HG03575 (cell line): ENCODE data around the gene SPECC1.
"Not testable (repeated sequence)": the region's sequence is repeated elsewhere in the genome, so short reads cannot be mapped to it uniquely, and the experiment has no call there.

Experiments
- ATAC-seq: cut with Tn5 transposase; IDR thresholded peaks from one replicate; pipeline ENCODE4 v1.9.1; 2021; ENCODE audit not compliant: unreplicated experiment, insufficient number of reproducible peaks, low FRiP score; ENCODE audit errors: extremely low read depth

The SPECC1 gene

DNA sequence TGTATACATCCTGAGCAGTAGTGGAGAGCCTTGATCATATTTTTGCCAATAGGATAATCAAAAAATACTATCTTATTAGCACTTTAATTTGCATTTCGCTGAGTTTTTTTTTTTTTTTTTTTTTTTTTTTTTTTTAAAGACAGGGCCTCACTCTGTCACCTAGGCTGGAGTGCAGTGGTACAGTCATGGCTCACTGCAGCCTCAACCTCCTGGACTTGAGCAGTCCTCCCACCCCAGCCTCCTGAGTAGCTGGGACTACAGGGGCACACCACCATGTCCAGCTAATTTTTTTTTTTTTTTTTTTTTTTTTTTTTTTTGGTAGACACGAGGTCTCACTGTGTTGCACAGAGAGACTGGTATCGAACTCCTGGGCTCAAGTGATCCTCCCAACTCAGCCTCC, 230.6 kb downstream of the SPECC1 start:
- not testable (repeated sequence) for ATAC-seq

DNA sequence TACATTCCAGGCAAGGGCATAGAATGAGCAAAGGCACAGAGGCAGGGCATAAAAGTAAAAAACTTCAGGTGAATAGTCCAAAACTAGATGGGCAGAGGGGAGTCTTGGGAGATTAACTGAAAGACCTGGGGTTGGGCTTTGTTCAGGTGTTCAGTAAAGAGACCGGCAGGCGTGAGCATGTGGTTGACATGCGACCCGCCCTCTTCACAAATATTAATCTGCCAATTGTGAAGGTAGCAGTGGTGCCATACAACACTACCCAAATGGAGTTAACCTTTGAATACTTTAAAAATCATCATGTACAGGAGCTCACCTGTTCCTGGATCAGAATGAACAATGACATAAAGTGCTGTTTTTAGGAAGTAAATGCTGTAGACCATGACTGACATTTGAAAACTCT, 232.7 kb downstream of the SPECC1 start:
- no peak for ATAC-seq

DNA sequence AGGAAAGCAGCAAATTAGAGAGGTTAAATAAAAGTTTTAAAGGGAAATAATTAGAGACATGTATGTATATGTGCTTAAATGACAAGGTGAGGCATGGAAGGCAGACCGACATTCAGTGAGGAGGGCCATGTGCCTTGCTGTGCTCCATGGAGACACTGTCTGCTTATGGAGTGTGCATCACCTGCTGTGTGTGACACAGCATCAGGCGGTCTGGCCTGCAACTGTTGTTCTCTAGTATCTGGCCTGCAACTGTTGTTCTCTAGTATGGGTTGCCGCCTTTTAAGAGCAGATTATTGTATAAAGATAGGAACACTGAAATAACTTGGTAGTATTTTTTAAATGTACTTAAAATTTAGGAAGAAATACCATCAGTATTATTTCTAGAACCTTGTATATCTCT, 233.1 kb downstream of the SPECC1 start:
- no peak for ATAC-seq

DNA sequence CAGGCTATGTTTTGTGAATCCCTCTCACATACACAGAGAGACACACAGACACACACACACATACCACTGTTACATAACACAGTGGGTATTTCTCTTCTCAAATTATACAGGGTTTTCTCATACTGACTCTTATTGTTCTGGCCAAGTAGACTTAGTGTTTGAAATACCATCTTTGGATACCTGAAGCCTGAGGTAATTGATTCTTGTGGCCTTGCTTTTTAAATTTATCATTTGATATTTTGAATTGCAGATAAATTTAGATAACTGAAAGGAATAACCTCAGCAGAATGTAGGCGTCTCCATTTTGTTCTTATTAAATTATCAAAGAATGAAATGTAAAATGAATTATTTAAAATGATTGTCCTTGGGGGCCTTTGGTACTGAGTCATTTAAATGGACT, 234.4 kb downstream of the SPECC1 start:
- ATAC-seq, result no peak

DNA sequence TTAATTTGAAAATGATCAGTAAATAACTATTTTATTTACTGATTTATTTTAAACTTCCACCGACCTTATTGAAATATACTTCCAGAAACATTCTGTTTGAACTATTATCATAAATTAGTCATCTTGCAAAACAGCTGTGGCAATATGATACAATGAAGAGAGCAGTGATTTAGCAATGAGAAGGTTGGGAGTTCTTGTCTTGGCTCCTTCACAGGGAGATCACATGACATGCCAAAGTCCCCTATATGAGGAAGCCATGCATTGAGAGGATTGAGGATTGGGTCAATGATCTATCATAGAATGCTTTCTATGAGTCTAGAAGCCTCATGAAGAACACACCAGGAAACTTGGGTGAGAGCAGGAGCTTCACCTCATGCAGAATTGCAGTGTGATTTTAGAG, 235.5 kb downstream of the SPECC1 start:
- no peak for ATAC-seq

DNA sequence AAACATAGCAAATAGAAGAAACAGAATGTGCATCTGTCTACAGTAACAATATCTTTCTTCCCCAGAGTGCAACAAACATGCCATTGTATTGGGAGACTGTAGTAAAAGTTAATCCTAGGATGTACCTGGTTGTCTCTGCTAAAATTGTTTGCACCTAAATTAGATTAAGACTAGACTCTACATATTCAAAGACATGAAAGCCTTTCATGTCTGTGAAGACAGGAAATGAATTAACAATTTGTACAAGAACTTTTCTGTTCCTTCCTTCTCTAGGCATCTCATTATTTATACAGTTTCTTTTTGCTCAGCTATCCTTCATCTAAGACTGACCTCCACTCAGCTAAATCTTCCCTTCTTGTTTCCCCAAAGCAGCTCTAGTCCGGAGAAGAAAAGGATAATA, 237.5 kb downstream of the SPECC1 start:
- no peak for ATAC-seq

DNA sequence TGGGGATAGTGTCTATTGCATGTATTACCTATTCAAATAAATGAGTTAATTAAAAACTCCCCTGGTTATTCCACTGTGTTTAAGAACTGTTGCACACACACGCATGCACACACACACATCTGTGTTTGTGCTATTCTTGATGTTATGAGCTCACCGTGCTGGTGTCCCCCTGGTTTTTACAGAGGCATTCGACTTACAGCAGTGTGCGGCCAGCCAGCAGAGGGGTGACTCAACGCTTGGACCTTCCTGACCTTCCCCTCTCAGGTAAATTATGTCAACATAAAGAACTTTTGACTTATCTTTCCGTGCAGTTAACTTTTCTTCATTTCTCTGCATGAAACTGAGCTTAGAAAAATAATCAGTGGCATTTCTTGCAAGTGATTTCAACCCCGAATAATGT, 244.2 kb downstream of the SPECC1 start:
- ATAC-seq, result no peak

DNA sequence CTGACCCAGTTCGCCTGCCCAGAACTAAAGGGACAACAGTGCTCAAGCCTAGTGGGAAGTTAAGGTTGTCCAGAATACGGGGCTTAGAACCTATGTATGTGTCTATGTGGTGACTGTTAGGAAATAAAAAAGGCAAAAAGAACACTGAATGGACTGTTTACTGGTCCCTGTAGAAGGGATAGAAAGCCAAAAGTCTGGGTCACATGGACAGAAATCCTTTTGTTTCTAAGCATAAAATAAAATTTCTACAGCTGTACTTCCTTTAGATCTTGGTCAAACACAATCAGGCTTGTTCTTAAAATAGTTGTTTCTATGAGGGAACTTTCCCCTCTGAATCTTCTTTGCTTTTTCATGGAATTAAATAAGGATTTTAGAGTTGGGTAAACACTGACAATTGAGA, 245.4 kb downstream of the SPECC1 start:
- no peak for ATAC-seq

DNA sequence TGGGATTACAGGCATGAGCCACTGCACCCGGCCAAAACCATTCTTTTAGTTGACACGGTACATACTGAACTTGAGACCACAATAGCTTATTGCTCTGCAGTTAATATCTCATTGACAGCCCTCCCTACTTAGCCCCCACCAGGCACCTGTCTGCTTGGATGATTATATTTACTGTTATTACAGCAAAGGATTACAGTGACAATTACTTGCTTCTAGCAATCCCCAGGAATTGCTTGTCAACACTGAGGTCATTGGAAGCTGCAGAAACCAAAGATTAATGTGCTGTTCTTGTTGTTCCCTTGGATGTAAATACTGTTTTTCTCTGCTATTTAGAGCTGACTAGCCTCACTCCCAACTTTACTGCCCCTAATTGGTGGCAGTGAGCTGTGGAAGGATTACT, 247.0 kb downstream of the SPECC1 start:
- no peak for ATAC-seq

DNA sequence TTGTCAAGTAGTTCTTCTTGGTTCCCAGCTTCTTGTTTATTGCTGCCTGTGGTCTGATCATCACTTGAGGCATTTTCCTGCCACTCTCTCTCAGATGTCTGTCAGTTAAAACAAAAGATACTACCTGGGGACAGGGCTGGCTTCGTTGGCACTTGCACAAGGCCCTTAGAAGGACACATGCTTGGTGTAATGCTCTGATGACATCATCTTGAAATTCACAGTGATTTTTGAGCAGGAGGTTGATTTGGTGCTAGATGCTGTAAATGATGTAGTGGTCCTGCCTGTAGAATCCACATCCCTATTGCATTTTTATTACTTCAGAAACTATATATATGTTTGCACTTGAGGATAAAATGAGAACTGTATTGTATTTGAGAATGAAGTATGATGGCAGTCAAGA, 247.8 kb downstream of the SPECC1 start:
- ATAC-seq, result no peak

DNA sequence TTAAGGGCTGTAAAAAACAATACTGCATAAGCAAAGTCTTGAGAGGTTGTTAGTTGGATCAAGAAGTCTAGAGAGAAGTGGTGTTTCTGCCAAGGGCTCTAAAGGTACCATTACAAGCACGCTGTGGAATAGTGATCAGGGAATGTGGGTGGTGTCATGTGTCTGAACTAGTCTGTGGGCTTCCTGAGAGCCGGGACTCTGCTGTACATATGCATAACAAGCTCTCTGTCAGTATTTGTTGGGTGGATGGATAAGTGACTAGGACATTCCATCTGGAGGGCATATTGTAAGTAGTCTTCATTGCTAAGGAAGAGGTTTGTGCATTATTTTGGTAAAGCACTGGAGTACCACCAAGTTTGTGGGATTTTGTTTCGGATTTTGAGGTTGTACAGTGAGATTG, 248.6 kb downstream of the SPECC1 start:
- no peak for ATAC-seq

DNA sequence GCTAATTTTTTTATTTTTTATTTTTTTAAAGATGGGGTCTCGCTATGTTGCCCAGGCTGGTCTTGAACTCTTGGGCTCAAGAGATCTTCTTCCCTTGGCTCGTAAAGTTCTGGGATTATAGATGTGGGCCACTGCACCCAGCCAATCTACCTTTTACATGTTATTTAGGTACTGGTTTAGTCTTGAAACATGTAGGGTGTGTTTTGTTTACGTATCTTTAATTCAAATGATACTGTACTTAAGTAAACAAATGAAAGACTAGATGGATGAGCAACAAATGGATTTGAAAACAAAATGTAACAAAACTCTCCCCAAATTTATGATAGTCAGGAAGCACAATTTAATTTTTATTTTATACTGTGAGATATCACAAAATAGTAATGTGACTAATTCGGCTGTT, 250.5 kb downstream of the SPECC1 start:
- ATAC-seq, result no peak

DNA sequence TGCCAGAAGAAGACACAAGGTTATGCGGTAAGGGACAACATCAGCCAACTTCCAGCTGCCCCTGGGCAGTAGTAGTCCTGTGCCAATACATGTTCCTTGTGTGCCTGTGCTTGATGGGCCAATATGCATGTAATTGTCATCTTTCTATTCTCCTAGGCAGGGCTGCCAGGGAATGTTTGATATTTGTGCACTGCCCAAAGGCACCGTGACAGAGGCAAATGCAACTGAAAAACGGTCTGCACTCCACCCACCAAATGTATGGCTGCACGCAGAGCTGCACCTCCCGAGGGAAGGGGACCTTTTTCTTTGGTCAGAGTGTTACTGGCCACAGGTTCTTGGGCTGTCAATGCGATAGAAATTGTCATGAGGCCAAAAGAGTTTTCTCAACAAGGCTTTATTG, 251.1 kb downstream of the SPECC1 start:
- ATAC-seq, result no peak

DNA sequence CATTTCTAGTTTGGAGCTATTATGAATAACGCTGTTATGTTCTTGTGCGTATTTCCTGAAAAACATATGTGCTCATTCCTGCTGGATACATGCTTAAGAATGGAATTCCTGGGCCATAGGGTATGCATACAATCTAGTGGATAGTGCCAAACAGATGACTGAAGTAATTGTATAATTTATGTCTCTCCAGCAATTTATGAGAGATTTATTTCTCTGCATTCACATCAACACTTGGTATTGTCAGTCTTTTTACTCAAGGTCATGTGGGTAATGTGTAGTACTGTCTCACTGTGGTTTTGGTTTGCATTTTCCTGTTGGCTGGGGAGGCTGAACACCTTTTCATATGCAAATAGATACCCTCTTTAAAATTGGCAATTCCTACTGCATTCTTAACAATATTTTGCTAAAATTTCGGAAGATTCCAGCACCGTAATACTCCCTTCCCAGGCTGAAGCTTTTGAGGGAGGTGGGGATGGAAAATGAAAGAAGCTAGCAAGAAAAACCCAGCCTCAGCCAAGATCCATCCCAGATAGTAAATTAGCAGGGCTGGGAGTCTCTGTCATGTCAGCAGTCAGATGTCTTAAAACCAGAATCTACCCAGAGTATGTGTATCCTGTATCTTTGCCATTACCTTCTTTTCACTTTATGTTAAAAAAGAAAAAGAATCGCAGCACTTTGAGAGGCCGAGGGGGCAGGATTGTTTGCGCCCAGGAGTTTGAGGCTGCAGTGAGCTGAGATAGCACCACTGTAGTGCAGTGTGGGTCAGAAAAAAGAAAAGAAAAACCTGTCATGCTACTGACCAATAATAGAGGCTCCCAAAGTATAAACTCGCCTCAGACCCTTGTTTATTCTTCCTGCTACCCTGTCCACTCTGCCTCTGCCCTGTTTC, 253.3 kb downstream of the SPECC1 start:
- ATAC-seq, result no peak

DNA sequence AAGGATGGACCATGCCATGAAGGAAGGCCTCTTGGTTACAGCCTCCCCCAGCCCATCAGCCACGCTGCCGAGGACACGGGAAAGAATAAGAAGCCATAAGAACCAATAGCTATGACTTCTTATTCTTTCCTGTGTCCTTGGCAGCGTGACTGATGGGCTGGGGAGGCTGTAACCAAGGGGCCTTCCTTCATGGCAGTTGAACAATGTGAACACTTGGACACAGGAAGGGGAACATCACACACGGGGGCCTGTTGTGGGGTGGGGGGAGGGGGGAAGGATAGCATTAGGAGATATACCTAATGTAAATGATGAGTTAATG, 253.9 kb downstream of the SPECC1 start:
- not testable (repeated sequence) for ATAC-seq

DNA sequence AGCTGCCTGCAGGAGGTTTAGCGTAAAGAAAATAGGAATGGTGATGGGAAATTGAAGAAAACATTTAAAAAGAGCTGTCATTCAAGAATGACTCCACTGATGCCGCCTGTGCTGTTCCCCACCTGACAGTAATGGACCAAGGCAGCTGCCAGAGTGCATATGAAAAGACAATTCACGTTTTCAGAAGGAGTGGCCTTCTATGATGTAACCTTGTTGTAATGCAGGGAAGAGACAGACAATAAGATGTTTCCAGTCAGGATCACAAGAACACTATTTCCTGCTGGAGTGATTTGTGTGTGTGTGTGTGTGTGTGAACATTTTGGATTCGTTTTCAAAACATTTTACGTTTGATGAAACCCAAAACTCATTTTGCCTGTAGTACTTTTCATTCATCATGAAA, 254.4 kb downstream of the SPECC1 start:
- no peak for ATAC-seq

DNA sequence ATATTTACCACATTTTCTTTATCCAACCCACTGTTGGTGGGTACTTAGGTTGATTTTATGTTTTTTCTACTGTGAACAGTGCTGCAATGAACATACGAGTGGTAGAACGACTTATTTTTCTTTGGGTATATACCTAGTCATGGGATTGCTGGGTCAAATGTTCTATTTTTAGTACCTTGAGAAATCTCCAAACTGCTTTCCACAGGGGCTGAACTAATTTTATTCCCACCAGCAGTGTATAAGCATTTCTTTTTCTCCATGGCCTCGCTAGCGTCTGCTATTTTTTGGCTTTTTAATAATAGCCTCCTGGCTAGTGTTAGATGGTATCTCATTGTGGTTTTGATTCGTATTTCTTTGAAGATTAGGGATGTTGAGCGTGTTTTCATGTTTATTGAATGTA, 255.8 kb downstream of the SPECC1 start:
- ATAC-seq, result no peak

DNA sequence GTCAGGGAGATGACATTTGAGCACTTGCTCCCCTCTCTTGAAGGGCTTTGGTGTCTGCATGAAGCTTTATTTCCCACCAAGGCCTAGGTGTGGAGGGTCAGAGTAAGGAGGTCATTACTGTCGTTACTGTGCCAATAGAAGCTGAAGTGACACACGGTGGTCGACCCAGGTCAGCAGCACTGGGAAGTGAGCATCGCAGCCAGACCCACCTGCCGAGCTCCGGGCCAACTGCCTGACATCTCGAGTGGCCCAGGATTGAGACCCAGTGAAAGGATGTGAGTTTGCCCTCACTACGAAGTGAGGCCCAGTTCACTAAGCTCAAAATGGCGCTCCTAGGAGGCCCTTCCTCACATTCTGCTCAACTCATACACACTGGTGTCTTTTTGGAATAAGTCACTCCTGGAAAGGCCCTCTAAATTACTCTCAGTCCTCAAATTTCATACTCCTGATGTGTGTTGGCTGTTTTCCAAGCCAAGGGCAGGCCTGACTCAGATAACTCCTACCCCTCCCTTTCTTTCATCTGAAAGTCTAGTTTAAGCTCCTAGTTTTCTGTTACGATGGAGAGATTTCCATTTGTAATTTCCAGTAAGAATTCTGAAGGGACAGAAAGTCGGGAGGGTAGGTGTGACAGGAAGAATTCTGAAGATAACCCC, 257.8 kb downstream of the SPECC1 start:
- ATAC-seq, result no peak

DNA sequence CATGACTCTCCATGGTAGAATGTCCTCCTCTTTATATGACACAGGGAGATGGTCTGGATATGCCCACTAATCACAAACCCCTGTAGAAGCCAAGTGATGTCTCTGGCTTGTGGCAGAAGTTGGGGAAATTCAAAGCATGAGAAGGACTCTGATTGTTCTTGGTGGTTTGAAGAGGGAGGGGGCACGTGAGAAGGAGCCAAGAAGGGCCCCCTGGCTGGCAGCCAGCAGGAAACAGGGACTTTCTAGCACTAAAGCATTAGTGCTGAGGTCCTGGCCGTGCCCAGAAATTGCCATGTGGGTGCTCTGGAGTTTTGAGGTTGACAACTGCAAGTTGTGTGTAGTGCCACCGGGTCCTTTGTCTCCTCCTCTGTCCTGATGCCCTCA, 258.3 kb downstream of the SPECC1 start:
- ATAC-seq, result no peak

DNA sequence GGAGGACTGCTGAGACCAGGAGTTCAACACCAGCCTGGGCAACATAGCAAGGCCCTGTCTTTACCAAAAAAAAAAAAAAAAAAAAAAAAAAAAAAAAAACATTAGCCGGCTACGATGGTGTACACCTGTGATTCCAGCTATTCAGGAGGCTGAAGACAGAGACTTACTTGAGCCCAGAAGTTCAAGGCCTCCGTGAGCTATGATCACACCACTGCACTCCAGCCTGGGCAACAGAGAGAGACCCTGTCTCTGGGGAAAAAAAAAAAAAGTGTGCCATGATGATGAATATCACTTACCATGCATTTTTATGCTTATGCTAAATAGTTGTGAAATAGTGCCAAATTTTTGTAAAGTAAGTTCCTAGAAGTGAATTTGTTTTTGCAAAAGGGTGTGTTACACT, 261.2 kb downstream of the SPECC1 start:
- no peak for ATAC-seq
